H1 (cell line): ENCODE measurements around the gene SLC2A14. TPM values are rescaled to one million over a fixed set of nuclear protein-coding genes. Genes with fewer than 3 reads are reported as not detected.
"Not testable (repeated sequence)": the region's sequence is repeated elsewhere in the genome, so short reads cannot be mapped to it uniquely, and the experiment has no call there.

ENCODE experiments used
- CTCF ChIA-PET: fragments of 300-600 bp; sonication (Branson Sonifier 250); formaldehyde crosslinking; loops from one replicate; lab custom pipeline; 2021; ENCODE audit not compliant: partially characterized antibody; lab: Charles Lee
- POLR2A ChIA-PET: fragments of 300-600 bp; sonication (Branson Sonifier 250); formaldehyde crosslinking; loops from one replicate; lab custom pipeline; 2021; ENCODE audit warnings: inconsistent platforms; ENCODE audit not compliant: partially characterized antibody; lab: Charles Lee
- DNase-seq, 2 experiments: peaks; one replicate each; pipeline versions ENCODE4 v3.0.0 to v3.0.0-alpha.2; 2010 to 2022; ENCODE audit warnings: low spot score in 2 of 2, low read depth in 1 of 2, mixed read lengths in 1 of 2
- FAIRE-seq: peaks from 2 replicates; lab custom pipeline; 2011; peaks lifted over from hg19 to GRCh38; lab: Jason Lieb, UNC
- H2AFZ ChIP-seq: 2 replicates; pipeline ENCODE4 v1.8.1; 2012; ENCODE audit warnings: low read length, inconsistent platforms
- H2AK5ac ChIP-seq: 2 replicates; pipeline ENCODE4 v1.6.1; 2013; ENCODE audit warnings: low read depth, low read length
- H2BK120ac ChIP-seq: replicated peaks from 2 replicates; pipeline ENCODE3; 2013; ENCODE audit warnings: low read depth, low read length, inconsistent platforms
- H2BK12ac ChIP-seq: 2 replicates; pipeline ENCODE4 v1.6.1; 2013; ENCODE audit warnings: low read depth, low read length
- H2BK15ac ChIP-seq: 2 replicates; pipeline ENCODE4 v1.6.1; 2013; ENCODE audit warnings: low read length
- H2BK20ac ChIP-seq: 2 replicates; pipeline ENCODE4 v1.6.1; 2013; ENCODE audit warnings: low read length
- H2BK5ac ChIP-seq: 2 replicates; pipeline ENCODE4 v1.6.1; 2013; ENCODE audit warnings: low read depth, low read length
- H3K14ac ChIP-seq: 2 replicates; pipeline ENCODE4 v1.6.1; 2013; ENCODE audit warnings: inconsistent platforms; ENCODE audit not compliant: insufficient read length
- H3K18ac ChIP-seq: 2 replicates; pipeline ENCODE4 v1.6.1; 2013; ENCODE audit warnings: low read length; ENCODE audit errors: extremely low read depth
- H3K23ac ChIP-seq: 2 replicates; pipeline ENCODE4 v1.6.1; 2013; ENCODE audit warnings: inconsistent platforms; ENCODE audit not compliant: insufficient read length
- H3K23me2 ChIP-seq: 2 replicates; pipeline ENCODE4 v1.6.1; 2013; ENCODE audit warnings: low read depth, low read length
- H3K27ac ChIP-seq: 2 replicates; pipeline ENCODE4 v1.6.1; 2011; ENCODE audit warnings: low read depth, low read length, inconsistent platforms
- H3K27me3 ChIP-seq, 4 experiments: replicated peaks in 1 of 4; 1 replicate in 1 of 4; 2 replicates in 3 of 4; pipeline versions ENCODE4 v1.6.1 to v1.8.1; 2011 to 2013; ENCODE audit warnings: low read length in 3 of 4, mild to moderate bottlenecking in 3 of 4, inconsistent platforms in 2 of 4, mixed read lengths in 2 of 4, moderate library complexity in 1 of 4; ENCODE audit not compliant: control insufficient read depth in 3 of 4, insufficient read depth in 3 of 4; ENCODE audit errors: extremely low read depth in 1 of 4
- H3K36me3 ChIP-seq, 4 experiments: 2 replicates each; pipeline versions ENCODE4 v1.6.1 to v1.8.1; 2011 to 2013; ENCODE audit warnings: mild to moderate bottlenecking in 4 of 4, low read length in 3 of 4, moderate library complexity in 2 of 4, control low read depth in 1 of 4, inconsistent platforms in 1 of 4; ENCODE audit not compliant: insufficient read depth in 4 of 4, control insufficient read depth in 2 of 4
- H3K4ac ChIP-seq: replicated peaks from 2 replicates; pipeline ENCODE3; 2013; ENCODE audit warnings: low read length, low read depth, mixed read lengths, inconsistent platforms; ENCODE audit not compliant: insufficient read length
- H3K4me1 ChIP-seq, 4 experiments: replicated peaks in 1 of 4; 1 replicate in 1 of 4; 2 replicates in 3 of 4; pipeline versions ENCODE4 v1.6.1 to v1.8.1; 2011 to 2013; ENCODE audit warnings: low read length in 3 of 4, inconsistent platforms in 2 of 4, mixed read lengths in 1 of 4; ENCODE audit not compliant: insufficient read depth in 4 of 4, control insufficient read depth in 3 of 4
- H3K4me2 ChIP-seq, 2 experiments: 2 replicates each; pipeline versions ENCODE4 v1.6.1 to v1.8.1; 2011 to 2013; ENCODE audit warnings: low read depth in 2 of 2, low read length in 2 of 2, control low read depth in 1 of 2, inconsistent platforms in 1 of 2, mild to moderate bottlenecking in 1 of 2; ENCODE audit not compliant: insufficient read depth in 1 of 2
- H3K4me3 ChIP-seq, 4 experiments: fragments of 200-600, 300-600 bp in 1 of 4; sonication (generic), shearing (Covaris generic), sonication (Bioruptor Twin) in 1 of 4; 2 replicates each; pipeline versions ENCODE4 v1.5.1 to v1.8.1; 2011 to 2016; ENCODE audit warnings: low read length in 4 of 4, low read depth in 3 of 4, control low read depth in 2 of 4, inconsistent platforms in 2 of 4, mild to moderate bottlenecking in 2 of 4, mixed read lengths in 1 of 4, moderate library complexity in 1 of 4; ENCODE audit not compliant: insufficient read depth in 2 of 4; ENCODE audit errors: extremely low read depth in 1 of 4
- H3K56ac ChIP-seq: replicated peaks from 2 replicates; pipeline ENCODE3; 2013; ENCODE audit warnings: low read depth, mild to moderate bottlenecking, mixed read lengths, low read length, inconsistent platforms; ENCODE audit not compliant: insufficient read length
- H3K79me1 ChIP-seq: 2 replicates; pipeline ENCODE4 v1.6.1; 2013; ENCODE audit warnings: low read depth, low read length, control low read depth
- H3K79me2 ChIP-seq, 2 experiments: 2 replicates each; pipeline versions ENCODE4 v1.6.1 to v1.8.1; 2012 to 2013; ENCODE audit warnings: low read length in 2 of 2, mild to moderate bottlenecking in 2 of 2, inconsistent platforms in 1 of 2; ENCODE audit not compliant: insufficient read depth in 2 of 2, control insufficient read depth in 1 of 2
- H3K9ac ChIP-seq, 4 experiments: replicated peaks in 1 of 4; 1 replicate in 1 of 4; 2 replicates in 3 of 4; pipeline versions ENCODE4 v1.6.1 to v1.8.1; 2011 to 2013; ENCODE audit warnings: low read depth in 3 of 4, low read length in 3 of 4, control low read depth in 2 of 4, mild to moderate bottlenecking in 2 of 4, moderate library complexity in 2 of 4, inconsistent platforms in 1 of 4; ENCODE audit errors: extremely low read depth in 1 of 4
- H3K9me3 ChIP-seq, 2 experiments: 2 replicates each; pipeline versions ENCODE4 v1.6.1 to v1.8.1; 2012 to 2013; ENCODE audit warnings: mild to moderate bottlenecking in 2 of 2, moderate library complexity in 2 of 2, control low read depth in 1 of 2, inconsistent platforms in 1 of 2, low read depth in 1 of 2, low read length in 1 of 2, mixed read lengths in 1 of 2; ENCODE audit not compliant: insufficient read depth in 2 of 2
- H4K20me1 ChIP-seq, 2 experiments: replicated peaks in 1 of 2; 2 replicates each; pipeline versions ENCODE3 to v1.8.1; 2011 to 2013; ENCODE audit warnings: inconsistent platforms in 2 of 2, low read length in 2 of 2, mild to moderate bottlenecking in 1 of 2; ENCODE audit not compliant: insufficient read depth in 2 of 2, control insufficient read depth in 1 of 2
- H4K5ac ChIP-seq: 2 replicates; pipeline ENCODE4 v1.6.1; 2013; ENCODE audit warnings: low read length, low read depth, mixed read lengths, inconsistent platforms; ENCODE audit not compliant: insufficient read length
- H4K8ac ChIP-seq: 2 replicates; pipeline ENCODE4 v1.8.0; 2013; ENCODE audit warnings: mild to moderate bottlenecking, moderate library complexity, low read length, inconsistent platforms; ENCODE audit not compliant: insufficient read depth; ENCODE audit errors: extremely low read depth
- H4K91ac ChIP-seq: replicated peaks from 2 replicates; pipeline ENCODE3; 2013; ENCODE audit warnings: low read length, mixed read lengths, inconsistent platforms; ENCODE audit not compliant: insufficient read length
- SIN3A ChIP-seq, 2 experiments: IDR thresholded peaks in 1 of 2; conservative IDR thresholded peaks in 1 of 2; 2 replicates each; pipeline ENCODE4 v1.6.1; 2011 to 2012; ENCODE audit warnings: low read length in 2 of 2, improper control_type of control experiment in 1 of 2, low read depth in 1 of 2, mild to moderate bottlenecking in 1 of 2
- WGBS, 2 experiments: shearing (Covaris generic) in 1 of 2; methylation state at CpG; one replicate each; pipeline versions ENCODE4 v1.1.6 to v1.1.7; 2013 to 2015; ENCODE audit warnings: low lambda C conversion rate in 2 of 2, mixed read lengths in 2 of 2, inconsistent platforms in 1 of 2, low coverage in 1 of 2, missing lambda C conversion rate in 1 of 2; ENCODE audit not compliant: insufficient replicate concordance in 2 of 2, insufficient coverage in 1 of 2, insufficient read length in 1 of 2; ENCODE audit errors: extremely low coverage in 1 of 2, missing lambda C conversion rate in 1 of 2; 5-methylcytosine and 5-hydroxymethylcytosine counted together
- polyA plus RNA-seq, 7 experiments: library from polyadenylated mRNA; depleted of rRNA in 3 of 7; stranded (reverse) in 5 of 7; unstranded in 2 of 7; fragments of >200 nt in 5 of 7; fragments of 200-250 nt in 2 of 7; gene quantifications; 1 replicate in 5 of 7; 2 replicates in 1 of 7; 4 replicates in 1 of 7; pipeline versions ENCODE4 v1.2.1 to v1.2.3, GENCODE V29; 2011 to 2013; ENCODE audit warnings: missing spikeins in 2 of 7, mixed read lengths in 2 of 7
- total RNA-seq: library from RNA; stranded (reverse); fragmentation: NEBNext Ultra II Directional; extraction: Animal tissue kit (Norgen Biotek cat#: 25700); gene quantifications from 2 replicates; pipeline ENCODE4 v1.2.1, GENCODE V29; 2021

The SLC2A14 gene
- total and polyA plus RNA-seq, 2 of the 8 experiments (the other 6 are each of a cell fraction or from before 2014, with no cell fraction given): 11.1 to 19.3 TPM

- FAIRE-seq: peak; percentile 81
- peak overlapping the region; percentile 38; the same call in 1 of the 2 replicates for H2BK5ac ChIP-seq
- not testable (repeated sequence) for H3K23me2 ChIP-seq, H3K18ac ChIP-seq, H3K9ac ChIP-seq, H3K27me3 ChIP-seq, H2BK15ac ChIP-seq, H3K4ac ChIP-seq, DNase-seq, H4K8ac ChIP-seq, H2AK5ac ChIP-seq, H3K79me2 ChIP-seq, H2BK120ac ChIP-seq, H3K36me3 ChIP-seq, H3K79me1 ChIP-seq, H4K20me1 ChIP-seq, H3K4me3 ChIP-seq, H3K56ac ChIP-seq, H4K91ac ChIP-seq, H3K14ac ChIP-seq, H3K9me3 ChIP-seq, H2AFZ ChIP-seq, H2BK20ac ChIP-seq, H3K23ac ChIP-seq, H3K4me1 ChIP-seq, H2BK12ac ChIP-seq
- H3K4me2 ChIP-seq: peak overlapping the region; percentile 22 to 33; a peak in 1 of 4 replicates
- POLR2A ChIA-PET: interaction anchor here (1.0 kb wide), 1 partner anchor 75 kb away, joined by 4 read pairs; no protein-coding TSS in a partner anchor
- 0 out of 4 replicates have a peak, but pooled peaks of 1 of the 2 experiments have one; percentile 67 for TF ChIP-seq SIN3A (conservative IDR thresholded peaks at IDR 0.05 in 1 of 2, IDR thresholded peaks at IDR 0.05 in 1 of 2; ENCODE audit: low read depth in 1 of 2, low read length in 2 of 2)
- 49% methylated on average over 2 of the region's 4 CpGs; no CpG with 5 or more reads in 1 of the 2 experiments for WGBS, 2 experiments
- peak overlapping the region; percentile 77 for H3K27ac ChIP-seq
- CTCF ChIA-PET: interaction anchor here (1.0 to 3.5 kb wide), 4 partner anchors 11 to 86 kb away, joined by 3 to 15 read pairs (median 6); no protein-coding TSS in a partner anchor
- H4K5ac ChIP-seq: peak overlapping the region; percentile 32
These were observed 25.3 kb downstream of the SLC2A14 start for GRCh38 chr12:7847226-7848097.
